Neural progenitor cell (in vitro differentiated cells): ENCODE results near the gene CHRND. TPM values are rescaled to one million over a fixed set of nuclear protein-coding genes. Genes with fewer than 3 reads are reported as not detected.

Experiments
- DNase-seq: peaks from one replicate; pipeline ENCODE4 v3.0.0-alpha.2; 2016; ENCODE audit warnings: low spot score
- H2AFZ ChIP-seq: fragments of 200-600 bp; sonication (generic); replicated peaks from 2 replicates; pipeline ENCODE4 v1.6.1; 2016; ENCODE audit warnings: antibody characterized with exemption
- H3F3A ChIP-seq: fragments of 200-600 bp; sonication (generic); 2 replicates; pipeline ENCODE4 v1.6.1; 2016; ENCODE audit warnings: antibody characterized with exemption, low read depth
- H3K27ac ChIP-seq: fragments of 200-600 bp; sonication (generic); 2 replicates; pipeline ENCODE4 v1.5.1; 2016; ENCODE audit warnings: mild to moderate bottlenecking
- H3K27me3 ChIP-seq: fragments of 200-600 bp; sonication (generic); 2 replicates; pipeline ENCODE4 v1.6.1; 2016; ENCODE audit warnings: mild to moderate bottlenecking, moderate library complexity
- H3K36me3 ChIP-seq: fragments of 200-600 bp; sonication (generic); 2 replicates; pipeline ENCODE4 v1.5.1; 2016
- H3K4me1 ChIP-seq: fragments of 200-600 bp; sonication (generic); 2 replicates; pipeline ENCODE4 v1.6.1; 2016; ENCODE audit warnings: mixed run types
- H3K4me2 ChIP-seq: fragments of 200-600 bp; sonication (generic); 2 replicates; pipeline ENCODE4 v1.6.1; 2016
- H3K4me3 ChIP-seq: fragments of 200-600 bp; sonication (generic); 2 replicates; pipeline ENCODE4 v1.5.1; 2016
- H3K79me2 ChIP-seq: fragments of 200-600 bp; sonication (generic); 2 replicates; pipeline ENCODE4 v1.6.1; 2016; ENCODE audit warnings: low read depth
- H3K9ac ChIP-seq: fragments of 200-600 bp; sonication (generic); 2 replicates; pipeline ENCODE4 v1.6.1; 2016
- H3K9me3 ChIP-seq: fragments of 200-600 bp; sonication (generic); 2 replicates; pipeline ENCODE4 v1.5.1; 2016; ENCODE audit warnings: low read depth
- H4K20me1 ChIP-seq: fragments of 200-600 bp; sonication (generic); 2 replicates; pipeline ENCODE4 v1.6.1; 2016; ENCODE audit warnings: low read depth
- H3K27ac Mint-ChIP-seq: 3 replicates; pipeline ENCODE4 v1.8.0; 2021; ENCODE audit warnings: mixed read lengths
- H3K27me3 Mint-ChIP-seq: 2 replicates; pipeline ENCODE4 v1.8.0; 2022; ENCODE audit warnings: low read depth, mild to moderate bottlenecking, inconsistent platforms, moderate library complexity, mixed read lengths; ENCODE audit not compliant: insufficient read depth
- H3K36me3 Mint-ChIP-seq: 3 replicates; pipeline ENCODE4 v1.8.0; 2021; ENCODE audit warnings: mixed read lengths
- H3K4me1 Mint-ChIP-seq: 3 replicates; pipeline ENCODE4 v1.8.0; 2021; ENCODE audit warnings: mixed read lengths
- H3K4me3 Mint-ChIP-seq: 3 replicates; pipeline ENCODE4 v1.8.0; 2021; ENCODE audit warnings: mild to moderate bottlenecking, moderate library complexity, mixed read lengths
- H3K9me3 Mint-ChIP-seq: 3 replicates; pipeline ENCODE4 v1.8.0; 2020; ENCODE audit warnings: mixed read lengths
- CTCF ChIP-seq: fragments of 200-600 bp; sonication (generic); IDR thresholded peaks from 2 replicates; pipeline ENCODE4 v1.5.1; 2017; ENCODE audit warnings: antibody characterized with exemption, mild to moderate bottlenecking
- EZH2 ChIP-seq: fragments of 200-600 bp; sonication (generic); IDR thresholded peaks from 2 replicates; pipeline ENCODE4 v1.6.1; 2017; ENCODE audit warnings: antibody characterized with exemption, mild to moderate bottlenecking, moderate library complexity
- EZH2phosphoT487 ChIP-seq: fragments of 200-600 bp; sonication (generic); IDR thresholded peaks from 2 replicates; pipeline ENCODE4 v1.6.1; 2017; ENCODE audit warnings: antibody characterized with exemption
- total RNA-seq: library from RNA; depleted of rRNA; stranded (reverse); fragments of >200 nt; gene quantifications from 2 replicates; pipeline ENCODE4 v1.2.3, GENCODE V29; 2015; ENCODE audit warnings: low replicate concordance

Gene CHRND
- total RNA-seq, 1 donor from 2014 or later: not detected

GRCh38 chr2:232516551-232516950, 9.4 kb upstream of the CHRND start:
- Histone ChIP-seq H3K9ac (no peak overlapping the region), H3K27ac (no peak overlapping the region), H3K79me2 (no peaks in the 10 kb centered on the region), H2AFZ (no peak overlapping the region), H3K9me3 (no peaks in the 10 kb centered on the region), H3K4me2 (no peak overlapping the region), H4K20me1 (peaks cover 2% of the 10 kb centered on the region), H3K27me3 (peaks cover 27% of the 10 kb centered on the region), H3K36me3 (no peaks in the 10 kb centered on the region), H3K4me1 (no peaks in the 10 kb centered on the region), H3K4me3 (no peak overlapping the region), H3F3A (no peaks in the 10 kb centered on the region)
- Mint-ChIP-seq H3K4me1 (peaks cover 15% of the 10 kb centered on the region), H3K4me3 (no peak overlapping the region), H3K9me3 (no peaks in the 10 kb centered on the region), H3K27me3 (peaks cover 29% of the 10 kb centered on the region), H3K27ac (no peak overlapping the region), H3K36me3 (no peaks in the 10 kb centered on the region)
- DNase-seq: no peak
- TF ChIP-seq CTCF (no peak), EZH2 (no peak), EZH2phosphoT487 (no peak)

- no peak for DNase-seq
- no peaks in the 10 kb centered on the region for H3K36me3 Mint-ChIP-seq
Observed at GRCh38 chr2:232518844-232519243, 7.1 kb upstream of the CHRND start.

GRCh38 chr2:232519581-232520438, 6.2 kb upstream of the CHRND start, which contains the start of gene PRSS56:
PRSS56 (plus strand) TSS chr2:232520388; CDS start chr2:232520599, 211 bp downstream.
- H3K9ac ChIP-seq: no peak within 1 kb of the TSS
- H3K36me3 Mint-ChIP-seq: no peaks in the 10 kb centered on the region
- TF ChIP-seq EZH2phosphoT487: no peak
- no peak for TF ChIP-seq EZH2
- TF ChIP-seq CTCF: no peak
- H3K4me2 ChIP-seq: no peak within 1 kb of the TSS
- no peaks in the 10 kb centered on the region for H3F3A ChIP-seq
- H3K79me2 ChIP-seq: no peaks in the 10 kb centered on the region
- H3K27ac Mint-ChIP-seq: no peak within 1 kb of the TSS
- peaks cover 19% of the 10 kb centered on the region for H4K20me1 ChIP-seq
- H3K4me3 ChIP-seq: no peak within 1 kb of the TSS
- peak within 1 kb of the TSS; percentile 30 for H3K4me3 Mint-ChIP-seq
- H3K9me3 ChIP-seq: no peaks in the 10 kb centered on the region
- peaks cover 39% of the 10 kb centered on the region for H3K27me3 Mint-ChIP-seq
- DNase-seq: no peak
- no peak within 1 kb of the TSS for H3K27ac ChIP-seq
- peaks cover 16% of the 10 kb centered on the region for H3K4me1 Mint-ChIP-seq
- H3K9me3 Mint-ChIP-seq: no peaks in the 10 kb centered on the region
- no peak within 1 kb of the TSS for H2AFZ ChIP-seq
- H3K27me3 ChIP-seq: peaks cover 60% of the 10 kb centered on the region
- H3K36me3 ChIP-seq: no peaks in the 10 kb centered on the region
- peaks cover 7% of the 10 kb centered on the region for H3K4me1 ChIP-seq

More at GRCh38 chr2:232518844-232519243, 7.1 kb upstream of the CHRND start:
- H3K9me3 Mint-ChIP-seq: no peaks in the 10 kb centered on the region
- TF ChIP-seq EZH2phosphoT487: no peak
- TF ChIP-seq EZH2: no peak
- no peak for TF ChIP-seq CTCF
- no peak overlapping the region for H3K4me3 Mint-ChIP-seq
- H3K9me3 ChIP-seq: no peaks in the 10 kb centered on the region
- no peak overlapping the region for H3K27ac Mint-ChIP-seq
- no peak overlapping the region for H3K9ac ChIP-seq
- H3K4me2 ChIP-seq: no peak overlapping the region
- no peak overlapping the region for H3K27ac ChIP-seq
- peaks cover 50% of the 10 kb centered on the region for H3K27me3 ChIP-seq
- peaks cover 19% of the 10 kb centered on the region for H4K20me1 ChIP-seq
- H3F3A ChIP-seq: no peaks in the 10 kb centered on the region
- peaks cover 6% of the 10 kb centered on the region for H3K4me1 ChIP-seq
- H3K36me3 ChIP-seq: no peaks in the 10 kb centered on the region
- H3K27me3 Mint-ChIP-seq: peaks cover 36% of the 10 kb centered on the region
- peaks cover 12% of the 10 kb centered on the region for H3K4me1 Mint-ChIP-seq
- no peak overlapping the region for H3K4me3 ChIP-seq
- H2AFZ ChIP-seq: no peak overlapping the region
- no peaks in the 10 kb centered on the region for H3K79me2 ChIP-seq
